ENCODE data around the gene HIC2. TPM values are rescaled to one million over a fixed set of nuclear protein-coding genes. Genes with fewer than 3 reads are reported as not detected.

HIC2 gene
- total RNA-seq, 1 donor from 2014 or later, result 7.1 TPM

DNA sequence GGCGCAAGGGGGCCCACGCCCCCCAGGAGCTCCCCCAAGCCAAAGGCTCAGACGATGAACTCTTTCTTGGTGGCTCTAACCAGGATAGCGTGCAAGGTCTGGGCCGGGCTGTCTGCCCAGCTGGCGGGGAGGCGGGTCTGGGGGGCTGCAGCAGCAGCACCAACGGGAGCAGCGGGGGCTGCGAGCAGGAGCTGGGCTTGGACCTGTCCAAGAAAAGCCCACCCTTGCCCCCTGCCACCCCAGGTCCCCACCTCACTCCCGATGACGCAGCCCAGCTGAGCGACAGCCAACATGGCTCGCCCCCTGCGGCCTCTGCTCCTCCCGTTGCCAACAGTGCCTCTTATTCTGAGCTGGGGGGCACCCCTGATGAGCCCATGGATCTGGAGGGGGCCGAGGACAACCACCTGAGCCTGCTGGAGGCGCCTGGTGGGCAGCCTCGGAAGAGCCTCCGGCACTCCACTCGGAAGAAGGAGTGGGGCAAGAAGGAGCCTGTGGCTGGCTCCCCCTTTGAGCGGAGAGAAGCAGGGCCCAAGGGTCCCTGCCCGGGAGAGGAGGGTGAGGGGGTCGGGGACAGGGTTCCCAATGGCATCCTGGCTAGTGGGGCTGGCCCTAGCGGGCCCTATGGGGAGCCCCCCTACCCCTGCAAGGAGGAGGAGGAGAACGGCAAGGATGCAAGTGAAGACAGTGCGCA lies 28.4 kb downstream of the HIC2 start:
- CTCF ChIA-PET, result no interaction called here
- Mint-ChIP-seq H3K27me3 (no peaks in the 10 kb centered on the region), H3K9me3 (no peaks in the 10 kb centered on the region), H3K27ac (no peak overlapping the region), H3K4me1 (no peaks in the 10 kb centered on the region), H3K4me3 (no peak overlapping the region), H3K36me3 (ENCODE audit: low read depth) (peaks cover 31% of the 10 kb centered on the region)
- POLR2A ChIA-PET, result no interaction called here
- TF ChIP-seq CTCF (IDR thresholded peaks at IDR 0.05), result no peak
- DNase-seq (no peak), ATAC-seq (ENCODE audit: low read depth) (no peak)
- intact Hi-C loops (cut with micrococcal nuclease), result no loop called here

- POLR2A ChIA-PET, result no interaction called here
- Mint-ChIP-seq H3K27ac (no peak overlapping the region), H3K4me3 (no peak overlapping the region), H3K9me3 (no peaks in the 10 kb centered on the region), H3K27me3 (no peaks in the 10 kb centered on the region), H3K36me3 (ENCODE audit: low read depth) (peaks cover 31% of the 10 kb centered on the region), H3K4me1 (no peaks in the 10 kb centered on the region)
- intact Hi-C loops (cut with micrococcal nuclease), result no loop called here
- ATAC-seq (ENCODE audit: low read depth), result no peak
- CTCF ChIA-PET, result no interaction called here
- no peak for TF ChIP-seq CTCF (IDR thresholded peaks at IDR 0.05)
- DNase-seq, result no peak
Measured at GRCh38 chr22:21446128-21446826, 29.1 kb downstream of the HIC2 start.

DNA sequence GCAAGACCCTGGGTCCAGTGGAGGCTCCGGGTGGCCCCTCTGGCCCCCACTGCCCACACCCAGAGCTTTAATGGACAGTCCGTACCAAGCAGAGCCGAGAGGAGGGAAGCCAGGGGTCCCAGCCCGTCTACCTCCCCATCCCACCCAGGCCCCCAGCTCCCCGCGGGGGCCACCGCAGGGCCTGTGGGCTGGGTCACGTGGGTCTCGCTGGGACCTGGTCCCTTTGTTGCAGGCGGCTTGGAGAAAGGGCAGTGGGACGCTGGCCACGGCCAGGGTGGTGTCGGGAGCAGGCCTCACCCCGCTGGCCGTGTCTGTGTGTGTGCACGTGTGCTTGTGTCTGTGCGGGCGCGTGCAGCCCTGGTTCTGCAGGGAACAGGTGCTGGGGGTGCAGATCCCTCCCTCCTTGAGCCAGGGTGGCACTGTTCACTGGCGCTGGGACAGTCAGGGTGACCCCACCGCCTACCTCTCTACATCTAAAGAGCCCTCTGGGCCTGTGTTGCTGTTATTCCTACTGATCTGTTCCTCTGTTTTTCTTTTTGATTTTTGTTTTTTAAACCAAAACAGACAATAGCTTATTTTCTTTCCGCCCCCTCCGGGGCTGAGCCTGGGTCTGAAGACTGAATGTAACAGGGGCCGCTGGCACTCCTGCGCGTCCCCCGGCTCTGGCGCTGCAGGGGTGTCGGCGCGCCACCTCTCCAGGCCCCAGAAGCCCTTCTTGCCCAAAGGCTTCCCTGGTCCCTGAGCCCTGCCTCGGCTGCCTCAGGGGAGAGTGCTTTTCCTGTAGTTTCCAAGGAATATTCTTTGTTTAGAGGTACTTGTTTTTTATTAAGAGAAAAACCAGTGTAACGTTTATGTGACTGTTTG lies 29.9 kb downstream of the HIC2 start:
- Mint-ChIP-seq H3K36me3 (ENCODE audit: low read depth) (peaks cover 31% of the 10 kb centered on the region), H3K4me1 (no peaks in the 10 kb centered on the region), H3K27ac (no peak overlapping the region), H3K27me3 (no peaks in the 10 kb centered on the region), H3K9me3 (no peaks in the 10 kb centered on the region), H3K4me3 (no peak overlapping the region)
- ChIA-PET CTCF (no interaction called here), POLR2A (interaction anchor here (0.6 kb wide), 1 partner anchor 343 kb away, joined by 5 read pairs; no protein-coding TSS in a partner anchor)
- ATAC-seq (ENCODE audit: low read depth) (no peak), DNase-seq (no peak)
- intact Hi-C loops (cut with micrococcal nuclease), result no loop called here
- TF ChIP-seq CTCF (IDR thresholded peaks at IDR 0.05), result no peak

DNA sequence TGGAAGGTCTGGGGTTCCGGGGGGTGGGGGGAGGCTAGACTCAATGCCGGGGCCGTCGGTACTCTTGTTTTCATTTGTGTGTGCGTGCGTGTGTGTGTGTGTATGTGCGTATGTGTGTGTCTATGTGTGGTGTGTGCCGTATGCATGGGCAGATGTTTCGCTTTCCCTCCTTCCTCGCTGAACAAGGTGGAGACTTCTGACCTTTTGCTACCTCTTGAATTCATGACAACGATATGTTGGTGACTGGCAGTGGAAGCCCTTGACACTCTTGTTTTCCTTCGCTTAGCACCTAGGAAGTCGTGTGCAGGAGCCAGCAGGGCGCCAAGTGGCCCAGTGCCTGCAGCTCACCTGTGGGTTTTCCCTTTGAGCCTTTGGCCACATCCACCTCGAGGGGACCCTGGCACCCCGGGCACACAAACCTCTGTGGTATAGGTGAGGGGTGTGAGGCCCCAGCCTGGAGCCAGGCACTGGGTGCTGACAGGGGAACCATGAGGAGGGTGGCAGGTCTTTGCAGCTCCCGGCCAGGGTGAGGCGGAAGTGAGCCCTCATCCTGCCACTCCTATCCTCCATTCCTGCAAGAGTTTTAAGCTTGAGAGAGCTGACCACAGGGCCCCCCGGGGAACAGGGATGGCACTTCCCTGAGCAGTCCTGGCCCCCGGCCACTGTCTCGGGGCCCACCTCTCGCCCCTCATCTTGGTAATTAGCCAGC lies 30.7 kb downstream of the HIC2 start:
- no peaks in the 10 kb centered on the region for H3K9me3 Mint-ChIP-seq
- H3K4me3 Mint-ChIP-seq, result no peak overlapping the region
- POLR2A ChIA-PET, result interaction anchor here (0.6 kb wide), 1 partner anchor 343 kb away, joined by 5 read pairs; no protein-coding TSS in a partner anchor
- no peaks in the 10 kb centered on the region for H3K27me3 Mint-ChIP-seq
- ATAC-seq (ENCODE audit: low read depth) (no peak), DNase-seq (no peak)
- peaks cover 31% of the 10 kb centered on the region for H3K36me3 Mint-ChIP-seq (ENCODE audit: low read depth)
- no peak overlapping the region for H3K27ac Mint-ChIP-seq
- intact Hi-C loops (cut with micrococcal nuclease), result no loop called here
- TF ChIP-seq CTCF (IDR thresholded peaks at IDR 0.05), result no peak
- CTCF ChIA-PET, result no interaction called here
- no peaks in the 10 kb centered on the region for H3K4me1 Mint-ChIP-seq
